GM23338 (cell line): Measurements from ENCODE around the gene MAPK9. TPM values are rescaled to one million over a fixed set of nuclear protein-coding genes. Genes with fewer than 3 reads are reported as not detected.

Source experiments
- ATAC-seq: fragments of 200-7000 bp; cut with Tn5 transposase; 3 replicates; pipeline ENCODE4 v1.9.1; 2020
- DNase-seq: peaks from one replicate; pipeline ENCODE4 v3.0.0-alpha.2; 2015; ENCODE audit warnings: low spot score
- H2AFZ ChIP-seq: fragments of 200-600 bp; sonication (generic); 2 replicates; pipeline ENCODE4 v1.8.0; 2016; ENCODE audit warnings: antibody characterized with exemption, mild to moderate bottlenecking, moderate library complexity
- H3F3A ChIP-seq: fragments of 200-600 bp; sonication (generic); replicated peaks from 2 replicates; pipeline ENCODE4 v1.8.0; 2017; ENCODE audit warnings: antibody characterized with exemption, mixed run types, low read depth
- H3K27ac ChIP-seq: fragments of 200-600 bp; sonication (generic); 2 replicates; pipeline ENCODE4 v1.6.1; 2016; ENCODE audit warnings: low read depth
- H3K27me3 ChIP-seq: fragments of 200-600 bp; sonication (generic); 2 replicates; pipeline ENCODE4 v1.8.0; 2016; ENCODE audit warnings: mild to moderate bottlenecking, mixed run types, moderate library complexity; ENCODE audit not compliant: insufficient read depth
- H3K36me3 ChIP-seq: fragments of 200-600 bp; sonication (generic); 2 replicates; pipeline ENCODE4 v1.8.0; 2016; ENCODE audit warnings: mild to moderate bottlenecking; ENCODE audit not compliant: insufficient read depth
- H3K4me1 ChIP-seq: fragments of 200-600 bp; sonication (generic); 2 replicates; pipeline ENCODE4 v1.8.0; 2016; ENCODE audit warnings: mild to moderate bottlenecking, moderate library complexity; ENCODE audit not compliant: insufficient read depth
- H3K4me2 ChIP-seq: fragments of 200-600 bp; sonication (generic); 2 replicates; pipeline ENCODE4 v1.7.1; 2017; ENCODE audit warnings: mixed run types
- H3K4me3 ChIP-seq: fragments of 200-600 bp; sonication (generic); 2 replicates; pipeline ENCODE4 v1.6.1; 2016; ENCODE audit warnings: mixed run types
- H3K79me2 ChIP-seq: fragments of 200-600 bp; sonication (generic); replicated peaks from 2 replicates; pipeline ENCODE4 v1.8.0; 2017; ENCODE audit warnings: mild to moderate bottlenecking; ENCODE audit not compliant: insufficient read depth
- H3K9me2 ChIP-seq: fragments of 200-600 bp; sonication (generic); 2 replicates; pipeline ENCODE4 v1.8.0; 2017; ENCODE audit not compliant: insufficient read depth
- H4K20me1 ChIP-seq: fragments of 200-600 bp; sonication (generic); replicated peaks from 2 replicates; pipeline ENCODE4 v1.8.0; 2017; ENCODE audit warnings: mild to moderate bottlenecking; ENCODE audit not compliant: insufficient read depth
- H3K27ac Mint-ChIP-seq: 2 replicates; pipeline ENCODE4 v1.8.0; 2020; ENCODE audit warnings: inconsistent platforms, mild to moderate bottlenecking, moderate library complexity, mixed read lengths
- H3K27me3 Mint-ChIP-seq: 3 replicates; pipeline ENCODE4 v1.8.0; 2022; ENCODE audit warnings: low read depth, mild to moderate bottlenecking, moderate library complexity, mixed read lengths, inconsistent platforms; ENCODE audit not compliant: insufficient read depth, poor library complexity
- H3K36me3 Mint-ChIP-seq: 3 replicates; pipeline ENCODE4 v1.8.0; 2021; ENCODE audit warnings: low read depth, mild to moderate bottlenecking, inconsistent platforms, moderate library complexity, mixed read lengths
- H3K4me1 Mint-ChIP-seq: 3 replicates; pipeline ENCODE4 v1.8.0; 2020; ENCODE audit warnings: mild to moderate bottlenecking, inconsistent platforms, mixed read lengths
- H3K4me3 Mint-ChIP-seq: 3 replicates; pipeline ENCODE4 v1.8.0; 2021; ENCODE audit warnings: moderate library complexity, mild to moderate bottlenecking, inconsistent platforms, mixed read lengths
- H3K9me3 Mint-ChIP-seq: 3 replicates; pipeline ENCODE4 v1.8.0; 2020; ENCODE audit warnings: moderate library complexity, mild to moderate bottlenecking, inconsistent platforms, mixed read lengths
- CREB1 ChIP-seq: fragments of 250-450 bp; sonication (Bioruptor Pico); IDR thresholded peaks from 2 replicates; pipeline ENCODE4 v1.5.0; 2020; ENCODE audit warnings: low read depth, mild to moderate bottlenecking, moderate library complexity
- ETS1 ChIP-seq: IDR thresholded peaks from 2 replicates; pipeline ENCODE4 v1.6.1; 2016; ENCODE audit warnings: antibody characterized with exemption
- EZH2phosphoT487 ChIP-seq: fragments of 200-600 bp; sonication (generic); IDR thresholded peaks from one replicate; pipeline ENCODE4 v1.8.1; 2018; ENCODE audit warnings: antibody characterized with exemption; ENCODE audit not compliant: unreplicated experiment
- JUNB ChIP-seq: IDR thresholded peaks from one replicate; pipeline ENCODE4 v1.6.1; 2016; ENCODE audit warnings: antibody characterized with exemption; ENCODE audit not compliant: unreplicated experiment
- POLR2AphosphoS5 ChIP-seq: IDR thresholded peaks from 2 replicates; pipeline ENCODE4 v1.6.1; 2016; ENCODE audit warnings: antibody characterized with exemption, low read depth
- REST ChIP-seq: IDR thresholded peaks from one replicate; pipeline ENCODE4 v1.6.1; 2018; ENCODE audit warnings: antibody characterized with exemption; ENCODE audit not compliant: unreplicated experiment
- STAT1 ChIP-seq: IDR thresholded peaks from one replicate; pipeline ENCODE4 v1.6.1; 2016; ENCODE audit warnings: antibody characterized with exemption; ENCODE audit not compliant: unreplicated experiment
- ZNF114 ChIP-seq: fragments of 250-450 bp; sonication (Bioruptor Pico); IDR thresholded peaks from 2 replicates; pipeline ENCODE4 v1.5.0; 2020; ENCODE audit warnings: mild to moderate bottlenecking, moderate library complexity
- ZNF331 ChIP-seq: fragments of 250-450 bp; sonication (Bioruptor Pico); IDR thresholded peaks from 2 replicates; pipeline ENCODE4 v1.5.0; 2020; ENCODE audit warnings: low read depth, mild to moderate bottlenecking, moderate library complexity
- polyA plus RNA-seq: library from polyadenylated mRNA; unstranded; fragments of >200 nt; fragmentation: Nextera tagmentation; extraction: Ambion mirVana; gene quantifications from 2 replicates; pipeline ENCODE4 v1.2.1, GENCODE V29; 2016
- total RNA-seq: library from RNA; depleted of rRNA; stranded (reverse); fragments of >200 nt; shearing (Covaris generic); gene quantifications from 2 replicates; pipeline ENCODE4 v1.2.3, GENCODE V29; 2014
- TF ChIP-seq, protein P1 (sequence below), 2 experiments: fragments of 200-600 bp in 1 of 2; sonication (generic) in 1 of 2; conservative IDR thresholded peaks; 2 replicates each; pipeline versions ENCODE4 v1.5.1 to v1.6.1; 2016 to 2017; ENCODE audit warnings: antibody characterized with exemption in 2 of 2, low read depth in 2 of 2, mild to moderate bottlenecking in 2 of 2, moderate library complexity in 1 of 2

Gene MAPK9
- total and polyA plus RNA-seq, 2 experiments from 2014 or later, result 16.8 to 37.0 TPM

- peaks cover 10% of the 10 kb centered on the region for H3K27me3 Mint-ChIP-seq
- Histone ChIP-seq H3K27me3 (no peaks in the 10 kb centered on the region), H3K79me2 (no peaks in the 10 kb centered on the region), H4K20me1 (no peaks in the 10 kb centered on the region), H3K4me2 (no peak overlapping the region), H3K4me3 (no peak overlapping the region), H3K27ac (no peak overlapping the region), H3K9me2 (no peaks in the 10 kb centered on the region), H3K36me3 (no peaks in the 10 kb centered on the region), H3K4me1 (no peaks in the 10 kb centered on the region), H3F3A (no peaks in the 10 kb centered on the region), H2AFZ (no peak overlapping the region)
- TF ChIP-seq POLR2AphosphoS5, result no peak
- no peak for TF ChIP-seq STAT1
- no peak for TF ChIP-seq EZH2phosphoT487
- no peak for TF ChIP-seq JUNB
- TF ChIP-seq, protein P1, sequence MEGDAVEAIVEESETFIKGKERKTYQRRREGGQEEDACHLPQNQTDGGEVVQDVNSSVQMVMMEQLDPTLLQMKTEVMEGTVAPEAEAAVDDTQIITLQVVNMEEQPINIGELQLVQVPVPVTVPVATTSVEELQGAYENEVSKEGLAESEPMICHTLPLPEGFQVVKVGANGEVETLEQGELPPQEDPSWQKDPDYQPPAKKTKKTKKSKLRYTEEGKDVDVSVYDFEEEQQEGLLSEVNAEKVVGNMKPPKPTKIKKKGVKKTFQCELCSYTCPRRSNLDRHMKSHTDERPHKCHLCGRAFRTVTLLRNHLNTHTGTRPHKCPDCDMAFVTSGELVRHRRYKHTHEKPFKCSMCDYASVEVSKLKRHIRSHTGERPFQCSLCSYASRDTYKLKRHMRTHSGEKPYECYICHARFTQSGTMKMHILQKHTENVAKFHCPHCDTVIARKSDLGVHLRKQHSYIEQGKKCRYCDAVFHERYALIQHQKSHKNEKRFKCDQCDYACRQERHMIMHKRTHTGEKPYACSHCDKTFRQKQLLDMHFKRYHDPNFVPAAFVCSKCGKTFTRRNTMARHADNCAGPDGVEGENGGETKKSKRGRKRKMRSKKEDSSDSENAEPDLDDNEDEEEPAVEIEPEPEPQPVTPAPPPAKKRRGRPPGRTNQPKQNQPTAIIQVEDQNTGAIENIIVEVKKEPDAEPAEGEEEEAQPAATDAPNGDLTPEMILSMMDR (conservative IDR thresholded peaks at IDR 0.05; ENCODE audit: low read depth in 2 of 2), result no peak
- no peak for TF ChIP-seq ETS1
- TF ChIP-seq REST, result no peak
- TF ChIP-seq ZNF331 (CRISPR knock-in tag), result no peak
- H3K27ac Mint-ChIP-seq, result no peak overlapping the region
- peaks cover 44% of the 10 kb centered on the region for H3K9me3 Mint-ChIP-seq
- peaks cover 21% of the 10 kb centered on the region for H3K36me3 Mint-ChIP-seq
- no peaks in the 10 kb centered on the region for H3K4me1 Mint-ChIP-seq
- no peak overlapping the region for H3K4me3 Mint-ChIP-seq
- DNase-seq, result no peak
- no peak for ATAC-seq
Measured at GRCh38 chr5:180217797-180218196, 74.1 kb downstream of the MAPK9 start.

- no peak overlapping the region for H2AFZ ChIP-seq
- Mint-ChIP-seq H3K36me3 (peaks cover 11% of the 10 kb centered on the region; the same call in 2 of the 3 replicates), H3K9me3 (peaks cover 33% of the 10 kb centered on the region), H3K27me3 (peaks cover 9% of the 10 kb centered on the region), H3K4me3 (no peak overlapping the region), H3K4me1 (no peaks in the 10 kb centered on the region), H3K27ac (no peak overlapping the region)
- H3K4me1 ChIP-seq, result no peaks in the 10 kb centered on the region
- H3K27me3 ChIP-seq, result no peaks in the 10 kb centered on the region
- H3K36me3 ChIP-seq, result no peaks in the 10 kb centered on the region
- H3K27ac ChIP-seq, result no peak overlapping the region
- no peaks in the 10 kb centered on the region for H3K9me2 ChIP-seq
- H4K20me1 ChIP-seq, result no peaks in the 10 kb centered on the region
- DNase-seq (no peak), ATAC-seq (no peak)
- H3K79me2 ChIP-seq, result no peaks in the 10 kb centered on the region
- H3F3A ChIP-seq, result no peaks in the 10 kb centered on the region
- H3K4me2 ChIP-seq, result no peak overlapping the region
- H3K4me3 ChIP-seq, result no peak overlapping the region
- TF ChIP-seq STAT1 (no peak), ETS1 (no peak), REST (no peak), JUNB (no peak), CREB1 (no peak), ZNF114 (no peak)
- TF ChIP-seq, protein P1 (conservative IDR thresholded peaks at IDR 0.05; ENCODE audit: low read depth in 2 of 2), result no peak
Measured at GRCh38 chr5:180216646-180217171, 75.2 kb downstream of the MAPK9 start.
